Measurements from ENCODE around the gene PTAFR. TPM values are rescaled to one million over a fixed set of nuclear protein-coding genes. Genes with fewer than 3 reads are reported as not detected.

Gene PTAFR
- total RNA-seq, 1 donor from 2014 or later: 1.5 TPM

- TF ChIP-seq CTCF (IDR thresholded peaks at IDR 0.05; ENCODE audit: borderline replicate concordance): no peak
- intact Hi-C loops (cut with micrococcal nuclease): no loop called here
- Histone ChIP-seq H3K4me1 (no peaks in the 10 kb centered on the region), H3K4me3 (no peak overlapping the region), H3K36me3 (no peaks in the 10 kb centered on the region), H3K9me3 (replicated peaks) (no peaks in the 10 kb centered on the region), H3K27me3 (ENCODE audit: low read depth) (no peaks in the 10 kb centered on the region), H3K27ac (replicated peaks) (no peak overlapping the region)
- no peak for DNase-seq
Observed at GRCh38 chr1:28115267-28115666, 61.2 kb downstream of the PTAFR start.

- no peak for DNase-seq
- Histone ChIP-seq H3K9me3 (replicated peaks) (no peaks in the 10 kb centered on the region), H3K27me3 (ENCODE audit: low read depth) (no peaks in the 10 kb centered on the region), H3K4me3 (no peak overlapping the region), H3K36me3 (no peaks in the 10 kb centered on the region), H3K4me1 (no peaks in the 10 kb centered on the region), H3K27ac (replicated peaks) (no peak overlapping the region)
- TF ChIP-seq CTCF (IDR thresholded peaks at IDR 0.05; ENCODE audit: borderline replicate concordance): no peak
- intact Hi-C loops (cut with micrococcal nuclease): no loop called here
Observed at GRCh38 chr1:28114844-28115243, 61.6 kb downstream of the PTAFR start.

- Histone ChIP-seq H3K4me3 (no peak overlapping the region), H3K9me3 (replicated peaks) (no peaks in the 10 kb centered on the region), H3K27me3 (ENCODE audit: low read depth) (no peaks in the 10 kb centered on the region), H3K4me1 (no peaks in the 10 kb centered on the region), H3K27ac (replicated peaks) (peak overlapping the region; percentile 16), H3K36me3 (no peaks in the 10 kb centered on the region)
- no peak for DNase-seq
- intact Hi-C loops (cut with micrococcal nuclease): no loop called here
- no peak for TF ChIP-seq CTCF (IDR thresholded peaks at IDR 0.05; ENCODE audit: borderline replicate concordance)
Observed at GRCh38 chr1:28113242-28113572, 63.3 kb downstream of the PTAFR start.

- H3K4me3 ChIP-seq: no peak overlapping the region
- H3K27ac ChIP-seq (replicated peaks): peak overlapping the region; percentile 16
- H3K27me3 ChIP-seq (ENCODE audit: low read depth): no peaks in the 10 kb centered on the region
- H3K4me1 ChIP-seq: no peaks in the 10 kb centered on the region
- no peak for DNase-seq
- peak; percentile 17 for TF ChIP-seq CTCF (IDR thresholded peaks at IDR 0.05; ENCODE audit: borderline replicate concordance)
- no peaks in the 10 kb centered on the region for H3K9me3 ChIP-seq (replicated peaks)
- intact Hi-C loops (cut with micrococcal nuclease): no loop called here
- H3K36me3 ChIP-seq: no peaks in the 10 kb centered on the region
Observed at GRCh38 chr1:28112388-28113241, 63.9 kb downstream of the PTAFR start.

- no peak for DNase-seq
- intact Hi-C loops (cut with micrococcal nuclease): no loop called here
- no peak overlapping the region for H3K4me3 ChIP-seq
- H3K36me3 ChIP-seq: no peaks in the 10 kb centered on the region
- no peaks in the 10 kb centered on the region for H3K27me3 ChIP-seq (ENCODE audit: low read depth)
- no peaks in the 10 kb centered on the region for H3K4me1 ChIP-seq
- TF ChIP-seq CTCF (IDR thresholded peaks at IDR 0.05; ENCODE audit: borderline replicate concordance): no peak
- no peak overlapping the region for H3K27ac ChIP-seq (replicated peaks)
- no peaks in the 10 kb centered on the region for H3K9me3 ChIP-seq (replicated peaks)
Observed at GRCh38 chr1:28111157-28111556, 65.3 kb downstream of the PTAFR start.

Measured in left ventricle myocardium inferior (tissue), 1 donor.